T1000 (cell line): Measurements from ENCODE around the gene MPIG6B.

Source experiments
- DNase-seq: peaks from one replicate; lab custom pipeline; 2025; ENCODE audit warnings: mixed read lengths; lab: John Stamatoyannopoulos, UW

MPIG6B gene

GRCh38 chr6:31768363-31769257, 45.4 kb downstream of the MPIG6B start:
- DNase-seq = no peak

GRCh38 chr6:31769684-31770371, 46.7 kb downstream of the MPIG6B start:
- DNase-seq = peak; percentile 74

GRCh38 chr6:31770860-31771259, 47.7 kb downstream of the MPIG6B start:
- DNase-seq = no peak

GRCh38 chr6:31771992-31772358, 48.8 kb downstream of the MPIG6B start:
- DNase-seq = no peak

GRCh38 chr6:31775184-31775583, 52.0 kb downstream of the MPIG6B start:
- no peak for DNase-seq

- DNase-seq = no peak
Measured at GRCh38 chr6:31775633-31776484, 52.7 kb downstream of the MPIG6B start.
